Panc1 (cell line): Measurements from ENCODE around the gene MTR.

ENCODE experiments used
- SIN3A ChIP-seq: IDR thresholded peaks from 2 replicates; pipeline ENCODE4 v1.6.1; 2012; ENCODE audit warnings: low read depth, mild to moderate bottlenecking, low read length, moderate library complexity, borderline replicate concordance; ENCODE audit not compliant: insufficient read depth
- TF ChIP-seq, protein P1 (sequence below): fragments of 450-650 bp; IDR thresholded peaks from 2 replicates; pipeline ENCODE4 v1.5.1; 2017; ENCODE audit warnings: mild to moderate bottlenecking

DNA sequence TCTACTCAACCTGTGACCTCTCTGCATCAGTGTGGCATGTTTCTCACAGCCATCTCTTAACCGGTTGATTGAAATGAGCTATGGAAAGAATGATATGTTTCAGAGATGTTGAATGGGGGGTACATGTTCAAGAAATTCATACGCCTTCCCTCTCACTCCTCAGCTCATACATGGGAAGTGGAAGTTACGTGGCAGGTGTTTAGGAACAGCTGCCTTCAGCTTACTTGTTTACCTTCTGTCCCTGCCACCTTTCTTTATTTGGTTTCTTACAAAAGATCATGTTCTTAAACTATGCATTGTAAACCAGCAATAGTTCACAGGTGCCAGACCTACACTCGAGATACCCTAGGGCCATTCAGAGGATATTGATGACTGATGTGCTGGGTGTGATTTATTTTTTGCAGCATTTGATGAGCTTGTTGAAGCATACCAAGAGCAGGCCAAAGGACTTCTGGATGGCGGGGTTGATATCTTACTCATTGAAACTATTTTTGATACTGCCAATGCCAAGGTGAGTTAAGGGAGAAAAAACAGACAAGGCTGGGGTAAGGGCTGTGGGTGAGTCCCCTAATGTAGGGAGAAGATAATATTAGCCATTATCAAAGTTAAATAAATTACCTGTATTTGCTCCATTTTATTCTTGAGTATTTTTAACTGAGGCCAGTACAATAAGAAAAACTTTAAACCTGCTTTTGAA is 17.4 kb downstream of the MTR start:
- TF ChIP-seq, protein P1, sequence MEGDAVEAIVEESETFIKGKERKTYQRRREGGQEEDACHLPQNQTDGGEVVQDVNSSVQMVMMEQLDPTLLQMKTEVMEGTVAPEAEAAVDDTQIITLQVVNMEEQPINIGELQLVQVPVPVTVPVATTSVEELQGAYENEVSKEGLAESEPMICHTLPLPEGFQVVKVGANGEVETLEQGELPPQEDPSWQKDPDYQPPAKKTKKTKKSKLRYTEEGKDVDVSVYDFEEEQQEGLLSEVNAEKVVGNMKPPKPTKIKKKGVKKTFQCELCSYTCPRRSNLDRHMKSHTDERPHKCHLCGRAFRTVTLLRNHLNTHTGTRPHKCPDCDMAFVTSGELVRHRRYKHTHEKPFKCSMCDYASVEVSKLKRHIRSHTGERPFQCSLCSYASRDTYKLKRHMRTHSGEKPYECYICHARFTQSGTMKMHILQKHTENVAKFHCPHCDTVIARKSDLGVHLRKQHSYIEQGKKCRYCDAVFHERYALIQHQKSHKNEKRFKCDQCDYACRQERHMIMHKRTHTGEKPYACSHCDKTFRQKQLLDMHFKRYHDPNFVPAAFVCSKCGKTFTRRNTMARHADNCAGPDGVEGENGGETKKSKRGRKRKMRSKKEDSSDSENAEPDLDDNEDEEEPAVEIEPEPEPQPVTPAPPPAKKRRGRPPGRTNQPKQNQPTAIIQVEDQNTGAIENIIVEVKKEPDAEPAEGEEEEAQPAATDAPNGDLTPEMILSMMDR: no peak
- no peak for TF ChIP-seq SIN3A
